Left ventricle myocardium inferior (tissue), 1 donor: ENCODE results near the gene LRRC10. TPM values are rescaled to one million over a fixed set of nuclear protein-coding genes. Genes with fewer than 3 reads are reported as not detected.

Source experiments
- DNase-seq: peaks from one replicate; pipeline ENCODE4 v3.0.0-alpha.2; 2020
- H3K27ac ChIP-seq: fragments of 200-600 bp; replicated peaks from 2 replicates; pipeline ENCODE4 v1.8.0; 2021
- H3K27me3 ChIP-seq: fragments of 200-600 bp; 2 replicates; pipeline ENCODE4 v1.8.0; 2021; ENCODE audit warnings: low read depth
- H3K36me3 ChIP-seq: fragments of 200-600 bp; 2 replicates; pipeline ENCODE4 v1.8.0; 2021
- H3K4me1 ChIP-seq: fragments of 200-600 bp; 2 replicates; pipeline ENCODE4 v1.8.0; 2021
- H3K4me3 ChIP-seq: fragments of 200-600 bp; 2 replicates; pipeline ENCODE4 v1.8.0; 2021; ENCODE audit warnings: mild to moderate bottlenecking, moderate library complexity
- H3K9me3 ChIP-seq: fragments of 200-600 bp; replicated peaks from 2 replicates; pipeline ENCODE4 v1.8.0; 2021
- CTCF ChIP-seq: fragments of 200-600 bp; IDR thresholded peaks from 2 replicates; pipeline ENCODE4 v1.8.0; 2021; ENCODE audit warnings: antibody characterized with exemption, mild to moderate bottlenecking, borderline replicate concordance
- intact Hi-C: fragments of 100-400 bp; cut with micrococcal nuclease; formaldehyde crosslinking; loops from one replicate; pipeline ENCODE4 v1.11.0; 2022
- total RNA-seq: library from RNA; stranded (reverse); fragmentation: NEBNext Ultra II Directional; extraction: Animal tissue kit (Norgen Biotek cat#: 25700); gene quantifications from one replicate; pipeline ENCODE4 v1.2.1, GENCODE V29; 2021
- donor health status: DM: no; HTN: yes; CAD: no; lungs with severe emphysema.

The LRRC10 gene
- total RNA-seq, 1 donor from 2014 or later = 43.8 TPM

- peaks cover 17% of the 10 kb centered on the region for H3K4me1 ChIP-seq
- H3K36me3 ChIP-seq = no peaks in the 10 kb centered on the region
- DNase-seq = no peak
- intact Hi-C loops = no loop called here
- no peak overlapping the region for H3K4me3 ChIP-seq
- no peak for TF ChIP-seq CTCF
- no peaks in the 10 kb centered on the region for H3K27me3 ChIP-seq
- H3K27ac ChIP-seq = no peak overlapping the region
- no peaks in the 10 kb centered on the region for H3K9me3 ChIP-seq
Observed at GRCh38 chr12:69653703-69654102, 43.0 kb upstream of the LRRC10 start.

GRCh38 chr12:69651922-69652321 lies 41.2 kb upstream of the LRRC10 start:
- no peak overlapping the region for H3K27ac ChIP-seq
- H3K4me3 ChIP-seq = no peak overlapping the region
- no peaks in the 10 kb centered on the region for H3K9me3 ChIP-seq
- intact Hi-C loops = no loop called here
- H3K36me3 ChIP-seq = no peaks in the 10 kb centered on the region
- DNase-seq = no peak
- H3K4me1 ChIP-seq = peaks cover 14% of the 10 kb centered on the region
- no peak for TF ChIP-seq CTCF
- no peaks in the 10 kb centered on the region for H3K27me3 ChIP-seq

GRCh38 chr12:69649529-69649928 lies 38.8 kb upstream of the LRRC10 start:
- no peaks in the 10 kb centered on the region for H3K27me3 ChIP-seq
- intact Hi-C loops = no loop called here
- no peak overlapping the region for H3K27ac ChIP-seq

GRCh38 chr12:69648476-69648875 lies 37.8 kb upstream of the LRRC10 start:
- Histone ChIP-seq H3K27ac (no peak overlapping the region), H3K9me3 (no peaks in the 10 kb centered on the region), H3K4me1 (no peaks in the 10 kb centered on the region), H3K4me3 (no peak overlapping the region), H3K27me3 (no peaks in the 10 kb centered on the region), H3K36me3 (no peaks in the 10 kb centered on the region)
- intact Hi-C loops = no loop called here
- DNase-seq = no peak
- no peak for TF ChIP-seq CTCF

More at GRCh38 chr12:69649529-69649928, 38.8 kb upstream of the LRRC10 start:
- DNase-seq = no peak
- Histone ChIP-seq H3K9me3 (no peaks in the 10 kb centered on the region), H3K36me3 (no peaks in the 10 kb centered on the region), H3K4me1 (no peaks in the 10 kb centered on the region), H3K4me3 (no peak overlapping the region)
- TF ChIP-seq CTCF = no peak

- Histone ChIP-seq H3K27ac (no peak overlapping the region), H3K4me3 (no peak overlapping the region), H3K9me3 (no peaks in the 10 kb centered on the region), H3K36me3 (no peaks in the 10 kb centered on the region), H3K27me3 (no peaks in the 10 kb centered on the region), H3K4me1 (peaks cover 2% of the 10 kb centered on the region)
- no peak for DNase-seq
- intact Hi-C loops = no loop called here
- TF ChIP-seq CTCF = no peak
Observed at GRCh38 chr12:69647178-69647577, 36.5 kb upstream of the LRRC10 start.

- no peaks in the 10 kb centered on the region for H3K36me3 ChIP-seq
- no peaks in the 10 kb centered on the region for H3K27me3 ChIP-seq
- peaks cover 9% of the 10 kb centered on the region for H3K4me1 ChIP-seq
- DNase-seq = no peak
- TF ChIP-seq CTCF = no peak
- intact Hi-C loops = no loop called here
- no peak overlapping the region for H3K4me3 ChIP-seq
- H3K9me3 ChIP-seq = no peaks in the 10 kb centered on the region
- H3K27ac ChIP-seq = no peak overlapping the region
Observed at GRCh38 chr12:69645031-69645430, 34.3 kb upstream of the LRRC10 start.
